Activated CD8-positive, alpha-beta memory T cell treated with anti-CD3 and anti-CD28 coated beads, Interleukin-2, amount 10 ng/mL, durations not matched to agents 7 days and 5 days (primary cell): ENCODE data around the gene ATP13A3. TPM values are rescaled to one million over a fixed set of nuclear protein-coding genes. Genes with fewer than 3 reads are reported as not detected.

Experiments
- ATAC-seq: fragments of 150-1000 bp; cut with Tn5 transposase; one replicate; pipeline ENCODE4 v1.10.0; 2021; ENCODE audit warnings: moderate library complexity
- CTCF ChIA-PET: fragments of 350-600 bp; sonication (Branson Sonifier 250); formaldehyde crosslinking; loops from one replicate; lab custom pipeline; 2021; ENCODE audit warnings: antibody characterized with exemption; lab: Charles Lee
- DNase-seq: peaks from one replicate; pipeline ENCODE4 v3.0.0-alpha.2; 2020
- H3K27ac Mint-ChIP-seq: one replicate; pipeline ENCODE4 v1.8.0; 2021; ENCODE audit warnings: mild to moderate bottlenecking, mixed read lengths
- H3K27me3 Mint-ChIP-seq: one replicate; pipeline ENCODE4 v1.8.0; 2021; ENCODE audit warnings: mixed read lengths
- H3K36me3 Mint-ChIP-seq: one replicate; pipeline ENCODE4 v1.8.0; 2021; ENCODE audit warnings: mild to moderate bottlenecking, mixed read lengths
- H3K4me1 Mint-ChIP-seq: one replicate; pipeline ENCODE4 v1.8.0; 2021; ENCODE audit warnings: mixed read lengths
- H3K4me3 Mint-ChIP-seq: one replicate; pipeline ENCODE4 v1.8.0; 2021; ENCODE audit warnings: mild to moderate bottlenecking, moderate library complexity, mixed read lengths
- H3K9me3 Mint-ChIP-seq: one replicate; pipeline ENCODE4 v1.8.0; 2022; ENCODE audit warnings: low read depth, mixed read lengths
- total RNA-seq, 2 experiments: library from RNA; stranded (reverse); gene quantifications; one replicate each; pipeline ENCODE4 v1.2.3, GENCODE V29; 2021

Gene ATP13A3
- total RNA-seq, 2 experiments from 2014 or later, result 78.3 to 82.0 TPM

- no peaks in the 10 kb centered on the region for H3K9me3 Mint-ChIP-seq
- CTCF ChIA-PET, result no interaction called here
- DNase-seq, result no peak
Observed at GRCh38 chr3:194365978-194366490, 120.8 kb downstream of the ATP13A3 start.

GRCh38 chr3:194365526-194365925, 121.3 kb downstream of the ATP13A3 start:
- no peak for ATAC-seq
- CTCF ChIA-PET, result no interaction called here
- H3K4me1 Mint-ChIP-seq, result no peaks in the 10 kb centered on the region
- DNase-seq, result no peak
- H3K4me3 Mint-ChIP-seq, result no peak overlapping the region
- H3K36me3 Mint-ChIP-seq, result no peaks in the 10 kb centered on the region
- peaks cover 40% of the 10 kb centered on the region for H3K27me3 Mint-ChIP-seq
- no peak overlapping the region for H3K27ac Mint-ChIP-seq
- no peaks in the 10 kb centered on the region for H3K9me3 Mint-ChIP-seq

More at GRCh38 chr3:194365978-194366490, 120.8 kb downstream of the ATP13A3 start:
- Mint-ChIP-seq H3K4me3 (no peak overlapping the region), H3K27me3 (peaks cover 43% of the 10 kb centered on the region), H3K36me3 (no peaks in the 10 kb centered on the region), H3K4me1 (no peaks in the 10 kb centered on the region), H3K27ac (no peak overlapping the region)
- no peak for ATAC-seq

GRCh38 chr3:194364652-194365434, 122.0 kb downstream of the ATP13A3 start:
- H3K27me3 Mint-ChIP-seq, result peaks cover 35% of the 10 kb centered on the region
- H3K4me1 Mint-ChIP-seq, result no peaks in the 10 kb centered on the region
- CTCF ChIA-PET, result interaction anchor here (1.1 kb wide), 1 partner anchor 49 kb away, joined by 4 read pairs; no protein-coding TSS in a partner anchor
- no peak overlapping the region for H3K27ac Mint-ChIP-seq
- no peak overlapping the region for H3K4me3 Mint-ChIP-seq
- H3K36me3 Mint-ChIP-seq, result no peaks in the 10 kb centered on the region
- ATAC-seq (no peak), DNase-seq (no peak)
- H3K9me3 Mint-ChIP-seq, result no peaks in the 10 kb centered on the region

- H3K36me3 Mint-ChIP-seq, result no peaks in the 10 kb centered on the region
- no peak for DNase-seq
- no peaks in the 10 kb centered on the region for H3K9me3 Mint-ChIP-seq
- ATAC-seq, result no peak
- H3K4me1 Mint-ChIP-seq, result no peaks in the 10 kb centered on the region
- CTCF ChIA-PET, result interaction anchor here (1.1 kb wide), 2 partner anchors 20 to 49 kb away, joined by 4 to 7 read pairs; no protein-coding TSS in a partner anchor
- no peak overlapping the region for H3K4me3 Mint-ChIP-seq
- no peak overlapping the region for H3K27ac Mint-ChIP-seq
- peaks cover 29% of the 10 kb centered on the region for H3K27me3 Mint-ChIP-seq
Observed at GRCh38 chr3:194364314-194364651, 122.5 kb downstream of the ATP13A3 start.

GRCh38 chr3:194360568-194360967, 126.2 kb downstream of the ATP13A3 start:
- Mint-ChIP-seq H3K36me3 (no peaks in the 10 kb centered on the region), H3K27me3 (peaks cover 14% of the 10 kb centered on the region), H3K4me1 (no peaks in the 10 kb centered on the region), H3K4me3 (no peak overlapping the region), H3K27ac (no peak overlapping the region), H3K9me3 (no peaks in the 10 kb centered on the region)
- no peak for ATAC-seq
- no peak for DNase-seq
- CTCF ChIA-PET, result interaction anchor here (0.8 kb wide), 1 partner anchor 18 kb away, joined by 4 read pairs; no protein-coding TSS in a partner anchor

GRCh38 chr3:194357681-194358080, 129.1 kb downstream of the ATP13A3 start:
- H3K27me3 Mint-ChIP-seq, result peaks cover 11% of the 10 kb centered on the region
- no peak overlapping the region for H3K4me3 Mint-ChIP-seq
- no peaks in the 10 kb centered on the region for H3K9me3 Mint-ChIP-seq
- DNase-seq, result no peak
- CTCF ChIA-PET, result no interaction called here
- no peaks in the 10 kb centered on the region for H3K4me1 Mint-ChIP-seq
- no peak overlapping the region for H3K27ac Mint-ChIP-seq
- ATAC-seq, result no peak
- no peaks in the 10 kb centered on the region for H3K36me3 Mint-ChIP-seq

GRCh38 chr3:194355379-194355778, 131.4 kb downstream of the ATP13A3 start:
- Mint-ChIP-seq H3K9me3 (no peaks in the 10 kb centered on the region), H3K4me1 (no peaks in the 10 kb centered on the region), H3K36me3 (no peaks in the 10 kb centered on the region), H3K27me3 (peaks cover 8% of the 10 kb centered on the region), H3K27ac (no peak overlapping the region), H3K4me3 (no peak overlapping the region)
- DNase-seq, result no peak
- ATAC-seq, result no peak
- CTCF ChIA-PET, result interaction anchor here (0.9 to 1.7 kb wide), 2 partner anchors 11 to 48 kb away, joined by 3 to 11 read pairs; no protein-coding TSS in a partner anchor

- Mint-ChIP-seq H3K9me3 (no peaks in the 10 kb centered on the region), H3K4me1 (no peaks in the 10 kb centered on the region), H3K27me3 (peaks cover 10% of the 10 kb centered on the region), H3K27ac (no peak overlapping the region), H3K4me3 (no peak overlapping the region), H3K36me3 (no peaks in the 10 kb centered on the region)
- DNase-seq, result no peak
- CTCF ChIA-PET, result no interaction called here
- no peak for ATAC-seq
Observed at GRCh38 chr3:194354315-194354714, 132.5 kb downstream of the ATP13A3 start.

Other genes starting within 250 kb of the ATP13A3 start
- not detected for gene CPN2, start 135.7 kb downstream of the ATP13A3 start, total RNA-seq
- not detected for gene LRRC15, start 117.3 kb downstream of the ATP13A3 start, total RNA-seq
- under 1 TPM; 0.28 to 0.53 TPM for gene GP5, start 87.7 kb downstream of the ATP13A3 start, total RNA-seq
- 10 to 100 TPM; 15.3 to 15.9 TPM for gene TMEM44, start 146.4 kb upstream of the ATP13A3 start, total RNA-seq
- gene LSG1, start 185.2 kb upstream of the ATP13A3 start, total RNA-seq, result 10 to 100 TPM; 42.8 to 58.7 TPM
- gene FAM43A, start 198.9 kb upstream of the ATP13A3 start, total RNA-seq, result 10 to 100 TPM in 1 of 2 experiments, 1 to 10 TPM in 1; 1.6 to 10.0 TPM